ENCODE measurements around the gene CCDC93. TPM values are rescaled to one million over a fixed set of nuclear protein-coding genes. Genes with fewer than 3 reads are reported as not detected.

CCDC93 gene
- total RNA-seq, 1 experiment from 2014 or later: 27.2 TPM

GRCh38 chr2:117935456-117935855 lies 78.4 kb downstream of the CCDC93 start:
- Histone ChIP-seq H3K4me3 (ENCODE audit: low read depth, low read length, poor library complexity, severe bottlenecking) (no peak overlapping the region), H3K27ac (ENCODE audit: low read depth, low read length, poor library complexity, severe bottlenecking) (no peak overlapping the region), H3K27me3 (replicated peaks; ENCODE audit: insufficient read depth, low read depth, low read length, poor library complexity) (no peaks in the 10 kb centered on the region), H3K9me3 (ENCODE audit: low read depth, low read length, poor library complexity, severe bottlenecking) (no peaks in the 10 kb centered on the region), H3K36me3 (ENCODE audit: insufficient read depth, low read length, poor library complexity, severe bottlenecking) (peaks cover 36% of the 10 kb centered on the region), H3K4me1 (ENCODE audit: insufficient read depth, low read length, poor library complexity, severe bottlenecking) (no peaks in the 10 kb centered on the region)
- BruUV-seq (replicated peaks): no TSS peak
- ChIA-PET CTCF (no interaction called here), POLR2A (ENCODE audit: low non-redundant PET) (no interaction called here)
- intact Hi-C loops (cut with micrococcal nuclease; ENCODE audit: unreplicated experiment): no loop called here
- TF ChIP-seq CTCF (conservative IDR thresholded peaks at IDR 0.05; ENCODE audit: low read depth, low read length) (no peak), EZH2 (IDR thresholded peaks at IDR 0.05; ENCODE audit: borderline replicate concordance, low read depth, low read length, poor library complexity, severe bottlenecking) (no peak)
- no peak for DNase-seq (ENCODE audit: low spot score)

- H3K4me3 ChIP-seq (ENCODE audit: low read depth, low read length, poor library complexity, severe bottlenecking): no peak overlapping the region
- no peak overlapping the region for H3K27ac ChIP-seq (ENCODE audit: low read depth, low read length, poor library complexity, severe bottlenecking)
- no peaks in the 10 kb centered on the region for H3K9me3 ChIP-seq (ENCODE audit: low read depth, low read length, poor library complexity, severe bottlenecking)
- no peak for DNase-seq (ENCODE audit: low spot score)
- BruUV-seq (replicated peaks): no TSS peak
- ChIA-PET POLR2A (ENCODE audit: low non-redundant PET) (no interaction called here), CTCF (no interaction called here)
- TF ChIP-seq EZH2 (IDR thresholded peaks at IDR 0.05; ENCODE audit: borderline replicate concordance, low read depth, low read length, poor library complexity, severe bottlenecking): no peak
- TF ChIP-seq CTCF (conservative IDR thresholded peaks at IDR 0.05; ENCODE audit: low read depth, low read length): no peak
- no peaks in the 10 kb centered on the region for H3K27me3 ChIP-seq (replicated peaks; ENCODE audit: insufficient read depth, low read depth, low read length, poor library complexity)
- peaks cover 30% of the 10 kb centered on the region for H3K36me3 ChIP-seq (ENCODE audit: insufficient read depth, low read length, poor library complexity, severe bottlenecking)
- no peaks in the 10 kb centered on the region for H3K4me1 ChIP-seq (ENCODE audit: insufficient read depth, low read length, poor library complexity, severe bottlenecking)
- intact Hi-C loops (cut with micrococcal nuclease; ENCODE audit: unreplicated experiment): no loop called here
Measured at GRCh38 chr2:117933884-117934354, 80.0 kb downstream of the CCDC93 start.

GRCh38 chr2:117931978-117932377 lies 81.9 kb downstream of the CCDC93 start:
- H3K4me1 ChIP-seq (ENCODE audit: insufficient read depth, low read length, poor library complexity, severe bottlenecking): no peaks in the 10 kb centered on the region
- BruUV-seq (replicated peaks): no TSS peak
- H3K4me3 ChIP-seq (ENCODE audit: low read depth, low read length, poor library complexity, severe bottlenecking): no peak overlapping the region
- peaks cover 24% of the 10 kb centered on the region for H3K36me3 ChIP-seq (ENCODE audit: insufficient read depth, low read length, poor library complexity, severe bottlenecking)
- CTCF ChIA-PET: no interaction called here
- H3K27me3 ChIP-seq (replicated peaks; ENCODE audit: insufficient read depth, low read depth, low read length, poor library complexity): no peaks in the 10 kb centered on the region
- DNase-seq (ENCODE audit: low spot score): no peak
- intact Hi-C loops (cut with micrococcal nuclease; ENCODE audit: unreplicated experiment): no loop called here
- POLR2A ChIA-PET (ENCODE audit: low non-redundant PET): no interaction called here
- no peak overlapping the region for H3K27ac ChIP-seq (ENCODE audit: low read depth, low read length, poor library complexity, severe bottlenecking)
- H3K9me3 ChIP-seq (ENCODE audit: low read depth, low read length, poor library complexity, severe bottlenecking): no peaks in the 10 kb centered on the region
- TF ChIP-seq EZH2 (IDR thresholded peaks at IDR 0.05; ENCODE audit: borderline replicate concordance, low read depth, low read length, poor library complexity, severe bottlenecking): no peak
- TF ChIP-seq CTCF (conservative IDR thresholded peaks at IDR 0.05; ENCODE audit: low read depth, low read length): no peak

Data from A673 (cell line).